Naive thymus-derived CD4-positive, alpha-beta T cell (primary cell): ENCODE measurements around the gene IGFBP4. TPM values are rescaled to one million over a fixed set of nuclear protein-coding genes. Genes with fewer than 3 reads are reported as not detected.

Experiments
- ATAC-seq: fragments of 150-1000 bp; cut with Tn5 transposase; 2 replicates; pipeline ENCODE4 v1.10.0; 2021; ENCODE audit warnings: mild to moderate bottlenecking, moderate library complexity
- CTCF ChIA-PET: fragments of 350-600 bp; sonication (Branson Sonifier 250); formaldehyde crosslinking; loops from one replicate; lab custom pipeline; 2021; ENCODE audit warnings: antibody characterized with exemption; lab: Charles Lee
- POLR2A ChIA-PET: fragments of 350-600 bp; sonication (Branson Sonifier 250); formaldehyde crosslinking; loops from one replicate; lab custom pipeline; 2021; ENCODE audit warnings: antibody characterized with exemption, inconsistent platforms; lab: Charles Lee
- DNase-seq, 9 donors: peaks; one replicate each; pipeline versions ENCODE4 v3.0.0 to v3.0.0-alpha.2; 2020 to 2022; ENCODE audit warnings: mixed read lengths in 1 of 9
- H3K27ac ChIP-seq: one replicate; pipeline ENCODE4 v1.7.0; 2013; ENCODE audit warnings: mild to moderate bottlenecking, low read depth, low read length, moderate library complexity
- H3K27me3 ChIP-seq, 2 donors: one replicate each; pipeline ENCODE4 v1.7.0; 2013; ENCODE audit warnings: low read length in 2 of 2, mild to moderate bottlenecking in 2 of 2, moderate library complexity in 2 of 2; ENCODE audit not compliant: control insufficient read depth in 2 of 2, insufficient read depth in 2 of 2
- H3K36me3 ChIP-seq, 3 experiments: 1 replicate in 2 of 3; 2 replicates in 1 of 3; pipeline ENCODE4 v1.7.0; 2013; ENCODE audit warnings: low read length in 3 of 3, mild to moderate bottlenecking in 3 of 3, moderate library complexity in 1 of 3; ENCODE audit not compliant: insufficient read depth in 3 of 3, control insufficient read depth in 2 of 3
- H3K4me1 ChIP-seq, 2 donors: one replicate each; pipeline ENCODE4 v1.7.0; 2013; ENCODE audit warnings: low read length in 2 of 2, mild to moderate bottlenecking in 2 of 2, moderate library complexity in 1 of 2; ENCODE audit not compliant: control insufficient read depth in 2 of 2, insufficient read depth in 2 of 2
- H3K4me3 ChIP-seq: 2 replicates; pipeline ENCODE4 v1.7.0; 2013; ENCODE audit warnings: mild to moderate bottlenecking, low read length
- H3K9me3 ChIP-seq, 3 experiments: 1 replicate in 2 of 3; 2 replicates in 1 of 3; pipeline ENCODE4 v1.7.0; 2013; ENCODE audit warnings: low read length in 3 of 3; ENCODE audit not compliant: control insufficient read depth in 2 of 3
- H3K27ac Mint-ChIP-seq, 9 donors: one replicate each; pipeline ENCODE4 v1.8.0; 2020 to 2022; ENCODE audit warnings: mixed read lengths in 9 of 9, mild to moderate bottlenecking in 8 of 9, moderate library complexity in 5 of 9, inconsistent platforms in 2 of 9
- H3K27me3 Mint-ChIP-seq, 5 donors: one replicate each; pipeline ENCODE4 v1.8.0; 2021 to 2022; ENCODE audit warnings: mixed read lengths in 5 of 5, mild to moderate bottlenecking in 1 of 5
- H3K36me3 Mint-ChIP-seq, 5 donors: one replicate each; pipeline ENCODE4 v1.8.0; 2020 to 2022; ENCODE audit warnings: mixed read lengths in 5 of 5, mild to moderate bottlenecking in 3 of 5, inconsistent platforms in 1 of 5
- H3K4me1 Mint-ChIP-seq, 7 donors: one replicate each; pipeline ENCODE4 v1.8.0; 2020 to 2022; ENCODE audit warnings: mixed read lengths in 7 of 7, mild to moderate bottlenecking in 3 of 7, inconsistent platforms in 1 of 7
- H3K4me3 Mint-ChIP-seq, 10 donors: one replicate each; pipeline ENCODE4 v1.8.0; 2020 to 2022; ENCODE audit warnings: mild to moderate bottlenecking in 10 of 10, mixed read lengths in 10 of 10, moderate library complexity in 6 of 10, inconsistent platforms in 2 of 10
- H3K9me3 Mint-ChIP-seq, 11 donors: one replicate each; pipeline ENCODE4 v1.8.0; 2020 to 2022; ENCODE audit warnings: mixed read lengths in 11 of 11, mild to moderate bottlenecking in 4 of 11, inconsistent platforms in 1 of 11, moderate library complexity in 1 of 11
- intact Hi-C, 2 donors: fragments of 100-400 bp; cut with micrococcal nuclease; formaldehyde crosslinking; loops; one replicate each; pipeline ENCODE4 v1.15.1; 2023
- polyA plus RNA-seq, 2 donors: library from polyadenylated mRNA; unstranded; fragments of 300-500 nt; fragmentation: Illumina TruSeq; gene quantifications; one replicate each; pipeline ENCODE4 v1.2.3, GENCODE V29; 2021
- total RNA-seq, 6 experiments: library from RNA in 5 of 6; stranded (reverse) in 5 of 6; gene quantifications; 1 replicate in 5 of 6; 2 replicates in 1 of 6; pipeline ENCODE4 v1.2.3 and lab custom pipeline; 2021 to 2026

The IGFBP4 gene
- total and polyA plus RNA-seq, 7 experiments from 2014 or later: 0.45 to 116 (median 1.8) TPM

GRCh38 chr17:40454613-40454995, 11.4 kb downstream of the IGFBP4 start:
- ChIA-PET POLR2A (interaction anchor here (1.3 kb wide), 1 partner anchor 72 kb away, joined by 3 read pairs; no protein-coding TSS in a partner anchor), CTCF (interaction anchor here (0.6 to 2.2 kb wide), 3 partner anchors 10 to 78 kb away, joined by 3 to 10 read pairs (median 7); no protein-coding TSS in a partner anchor)
- Histone ChIP-seq H3K36me3 (no peaks in the 10 kb centered on the region), H3K27me3 (no peaks in the 10 kb centered on the region), H3K27ac (no peak overlapping the region), H3K9me3 (no peaks in the 10 kb centered on the region), H3K4me1 (no peaks in the 10 kb centered on the region), H3K4me3 (no peak overlapping the region)
- H3K36me3 Mint-ChIP-seq: peaks cover 0 to 30% (median 0%) of the 10 kb centered on the region in 5 donors
- H3K4me1 Mint-ChIP-seq: peaks cover 0 to 13% (median 0%) of the 10 kb centered on the region in 7 donors
- H3K27me3 Mint-ChIP-seq: no peaks in the 10 kb centered on the region
- no peaks in the 10 kb centered on the region for H3K9me3 Mint-ChIP-seq
- peak in 1 of 9 donors; percentile 4 for DNase-seq
- no peak overlapping the region for H3K4me3 Mint-ChIP-seq
- intact Hi-C loops: no loop called here
- no peak for ATAC-seq
- peak overlapping the region in 1 of 9 donors; percentile 2 for H3K27ac Mint-ChIP-seq

- Mint-ChIP-seq H3K9me3 (no peaks in the 10 kb centered on the region), H3K27ac (no peak overlapping the region), H3K36me3 (peaks cover 0 to 30% (median 0%) of the 10 kb centered on the region in 5 donors), H3K4me3 (no peak overlapping the region), H3K4me1 (peaks cover 0 to 8% (median 0%) of the 10 kb centered on the region in 7 donors), H3K27me3 (no peaks in the 10 kb centered on the region)
- POLR2A ChIA-PET: interaction anchor here (0.8 kb wide), 1 partner anchor 104 kb away, joined by 3 read pairs; no protein-coding TSS in a partner anchor
- intact Hi-C loops: no loop called here
- H3K4me1 ChIP-seq: no peaks in the 10 kb centered on the region
- H3K27me3 ChIP-seq: no peaks in the 10 kb centered on the region
- ATAC-seq (no peak), DNase-seq (no peak)
- no peaks in the 10 kb centered on the region for H3K9me3 ChIP-seq
- H3K27ac ChIP-seq: no peak overlapping the region
- CTCF ChIA-PET: interaction anchor here (1.2 to 2.2 kb wide), 5 partner anchors 9 to 76 kb away, joined by 3 to 10 read pairs (median 7); no protein-coding TSS in a partner anchor
- no peaks in the 10 kb centered on the region for H3K36me3 ChIP-seq
- no peak overlapping the region for H3K4me3 ChIP-seq
These were observed 13.2 kb downstream of the IGFBP4 start for GRCh38 chr17:40456396-40456951.

GRCh38 chr17:40457369-40457768, 14.1 kb downstream of the IGFBP4 start:
- ChIA-PET CTCF (interaction anchor here (0.5 to 1.2 kb wide), 4 partner anchors 13 to 52 kb away, joined by 3 read pairs; no protein-coding TSS in a partner anchor), POLR2A (interaction anchor here (0.6 to 0.8 kb wide), 2 partner anchors 22 to 103 kb away, joined by 3 to 5 read pairs; no protein-coding TSS in a partner anchor)
- H3K9me3 Mint-ChIP-seq: no peaks in the 10 kb centered on the region
- Histone ChIP-seq H3K4me3 (no peak overlapping the region), H3K27ac (no peak overlapping the region), H3K36me3 (no peaks in the 10 kb centered on the region), H3K4me1 (no peaks in the 10 kb centered on the region), H3K9me3 (no peaks in the 10 kb centered on the region), H3K27me3 (no peaks in the 10 kb centered on the region)
- H3K27ac Mint-ChIP-seq: no peak overlapping the region
- no peak for DNase-seq
- no peak overlapping the region for H3K4me3 Mint-ChIP-seq
- ATAC-seq: no peak
- H3K27me3 Mint-ChIP-seq: no peaks in the 10 kb centered on the region
- H3K4me1 Mint-ChIP-seq: peaks cover 0 to 2% (median 0%) of the 10 kb centered on the region in 7 donors
- peaks cover 0 to 27% (median 0%) of the 10 kb centered on the region in 5 donors for H3K36me3 Mint-ChIP-seq
- intact Hi-C loops: no loop called here

GRCh38 chr17:40457964-40458791, 14.9 kb downstream of the IGFBP4 start:
- intact Hi-C loops: no loop called here
- CTCF ChIA-PET: interaction anchor here (1.1 kb wide), 1 partner anchor 14 kb away, joined by 3 read pairs; no protein-coding TSS in a partner anchor
- peaks cover 0 to 23% (median 0%) of the 10 kb centered on the region in 5 donors for H3K36me3 Mint-ChIP-seq
- Histone ChIP-seq H3K9me3 (no peaks in the 10 kb centered on the region), H3K4me3 (no peak overlapping the region), H3K4me1 (no peaks in the 10 kb centered on the region), H3K36me3 (no peaks in the 10 kb centered on the region), H3K27ac (no peak overlapping the region), H3K27me3 (no peaks in the 10 kb centered on the region)
- DNase-seq (no peak), ATAC-seq (no peak)
- no peak overlapping the region for H3K4me3 Mint-ChIP-seq
- H3K9me3 Mint-ChIP-seq: no peaks in the 10 kb centered on the region
- peaks cover 0 to 2% (median 0%) of the 10 kb centered on the region in 7 donors for H3K4me1 Mint-ChIP-seq
- POLR2A ChIA-PET: interaction anchor here (0.6 kb wide), 1 partner anchor 23 kb away, joined by 5 read pairs; no protein-coding TSS in a partner anchor
- no peaks in the 10 kb centered on the region for H3K27me3 Mint-ChIP-seq
- H3K27ac Mint-ChIP-seq: no peak overlapping the region

GRCh38 chr17:40458851-40459482, 15.7 kb downstream of the IGFBP4 start:
- Histone ChIP-seq H3K9me3 (no peaks in the 10 kb centered on the region), H3K4me1 (no peaks in the 10 kb centered on the region), H3K27me3 (no peaks in the 10 kb centered on the region), H3K36me3 (no peaks in the 10 kb centered on the region), H3K27ac (no peak overlapping the region), H3K4me3 (no peak overlapping the region)
- Mint-ChIP-seq H3K27ac (peak overlapping the region in 3 of 9 donors; percentile 8 to 51 (median 22)), H3K4me1 (peaks cover 0 to 3% (median 0%) of the 10 kb centered on the region in 7 donors), H3K27me3 (no peaks in the 10 kb centered on the region), H3K36me3 (peaks cover 0 to 17% (median 0%) of the 10 kb centered on the region in 5 donors), H3K9me3 (no peaks in the 10 kb centered on the region), H3K4me3 (no peak overlapping the region)
- POLR2A ChIA-PET: no interaction called here
- CTCF ChIA-PET: no interaction called here
- no peak for ATAC-seq
- intact Hi-C loops: no loop called here
- DNase-seq: no peak
